Spleen (tissue), 11 donors: ENCODE measurements around the gene FOXP1. TPM values are rescaled to one million over a fixed set of nuclear protein-coding genes. Genes with fewer than 3 reads are reported as not detected.
A peak's percentile ranks its signal among the peaks of the same experiment; 100 is the strongest.
"Not testable (repeated sequence)": the region's sequence is repeated elsewhere in the genome, so short reads cannot be mapped to it uniquely, and the experiment has no call there.

ENCODE experiments used
- DNase-seq: peaks from one replicate; pipeline ENCODE4 v3.0.0-alpha.2; 2020
- H3K27ac ChIP-seq, 8 donors: fragments of 200-600 bp; sonication (generic) in 7 of 8; 1 replicate in 4 of 8; 2 replicates in 4 of 8; pipeline versions ENCODE4 v1.5.0 to v1.8.0; 2016 to 2021; ENCODE audit warnings: inconsistent platforms in 4 of 8, mild to moderate bottlenecking in 4 of 8, moderate library complexity in 1 of 8
- H3K27me3 ChIP-seq, 7 donors: fragments of 200-600 bp; sonication (generic) in 6 of 7; replicated peaks in 1 of 7; 1 replicate in 4 of 7; 2 replicates in 3 of 7; pipeline versions ENCODE4 v1.5.0 to v1.8.0; 2016 to 2021; ENCODE audit warnings: inconsistent platforms in 3 of 7, mild to moderate bottlenecking in 1 of 7
- H3K36me3 ChIP-seq, 6 donors: fragments of 200-600 bp; sonication (generic) in 5 of 6; 1 replicate in 4 of 6; 2 replicates in 2 of 6; pipeline versions ENCODE4 v1.5.0 to v1.8.0; 2016 to 2021; ENCODE audit warnings: inconsistent platforms in 2 of 6
- H3K4me1 ChIP-seq, 6 donors: fragments of 200-600 bp; sonication (generic) in 5 of 6; 1 replicate in 3 of 6; 2 replicates in 3 of 6; pipeline versions ENCODE4 v1.5.0 to v1.8.0; 2016 to 2021; ENCODE audit warnings: inconsistent platforms in 3 of 6
- H3K4me3 ChIP-seq, 8 donors: fragments of 200-600 bp; sonication (generic) in 7 of 8; 1 replicate in 4 of 8; 2 replicates in 4 of 8; pipeline versions ENCODE4 v1.5.0 to v1.8.0; 2016 to 2021; ENCODE audit warnings: inconsistent platforms in 4 of 8, mild to moderate bottlenecking in 4 of 8, moderate library complexity in 2 of 8
- H3K9me3 ChIP-seq, 8 donors: fragments of 200-600 bp; sonication (generic) in 7 of 8; 1 replicate in 4 of 8; 2 replicates in 4 of 8; pipeline versions ENCODE4 v1.5.0 to v1.8.0; 2016 to 2021; ENCODE audit warnings: inconsistent platforms in 4 of 8
- CTCF ChIP-seq, 11 experiments: fragments of 200-600 bp in 7 of 11; fragments of 450-650 bp in 4 of 11; sonication (generic) in 4 of 11; IDR thresholded peaks in 8 of 11; conservative IDR thresholded peaks in 3 of 11; 1 replicate in 7 of 11; 2 replicates in 4 of 11; pipeline versions ENCODE4 v1.4.0 to v1.8.0; 2016 to 2021; ENCODE audit warnings: antibody characterized with exemption in 11 of 11, inconsistent platforms in 4 of 11, mild to moderate bottlenecking in 1 of 11
- POLR2A ChIP-seq, 3 donors: fragments of 450-650 bp; IDR thresholded peaks; one replicate each; pipeline ENCODE4 v1.5.1; 2017; ENCODE audit warnings: antibody characterized with exemption in 3 of 3, mild to moderate bottlenecking in 1 of 3
- POLR2AphosphoS5 ChIP-seq, 3 donors: sonication (generic); formaldehyde crosslinking; IDR thresholded peaks; one replicate each; pipeline ENCODE4 v1.5.1; 2017; ENCODE audit warnings: antibody characterized with exemption in 3 of 3
- WGBS, 5 donors: extraction: QIAGEN DNeasy Blood & Tissue Kit in 3 of 5; methylation state at CpG; one replicate each; pipeline versions ENCODE4 v1.1.5 to v1.1.7; 2013 to 2018; 5-methylcytosine and 5-hydroxymethylcytosine counted together
- intact Hi-C: fragments of 100-400 bp; cut with DNase I; formaldehyde crosslinking; loops from one replicate; pipeline ENCODE4 v1.15.0; 2023; ENCODE audit warnings: low total_unique reads
- polyA plus RNA-seq, 3 donors: library from polyadenylated mRNA; stranded (reverse); fragments of 200-250 nt; gene quantifications; one replicate each; pipeline ENCODE4 v1.2.1, GENCODE V29; 2013
- total RNA-seq, 7 donors: library from RNA; depleted of rRNA in 3 of 7; stranded (reverse); fragments of >200 nt in 3 of 7; fragmentation: NEBNext Ultra II Directional in 4 of 7; extraction: Animal tissue kit (Norgen Biotek cat#: 25700) in 4 of 7; gene quantifications; one replicate each; pipeline versions ENCODE4 v1.1.0 to v1.2.1, GENCODE V29; 2016 to 2021
- donor health status: healthy with polysubstance abuse.
- donor health status: DM: no; HTN: no; CAD: no; lungs with moderate emphysema.
- donor health status: DM: no; HTN: no; CAD: no.
- donor health status: Bipolar disorder and iron deficiency.
- donor health status: healthy.
- donor health status: DM: no; HTN: no; CAD: no.
- donor health status: DM: yes; HTN: yes; CAD: no.

FOXP1 gene
- total and polyA plus RNA-seq, 10 donors, result 11.1 to 202 (median 153) TPM

GRCh38 chr3:71438071-71438685 lies 145.3 kb downstream of the FOXP1 start:
- intact Hi-C loops, result no loop called here
- DNase-seq, result no peak
- no peaks in the 10 kb centered on the region for H3K9me3 ChIP-seq
- no peaks in the 10 kb centered on the region for H3K27me3 ChIP-seq
- no peaks in the 10 kb centered on the region for H3K36me3 ChIP-seq
- peaks cover 39 to 89% (median 61%) of the 10 kb centered on the region in 6 donors for H3K4me1 ChIP-seq
- WGBS, 5 donors, result 87 to 97% (median 92%) methylated on average over 7 of the region's 7 CpGs
- H3K27ac ChIP-seq, result peak overlapping the region in 4 of 8 donors; percentile 16 to 97 (median 92)
- TF ChIP-seq POLR2A (IDR thresholded peaks at IDR 0.05) (no peak), CTCF (IDR thresholded peaks at IDR 0.05 in 8 of 11, conservative IDR thresholded peaks at IDR 0.05 in 3 of 11) (no peak), POLR2AphosphoS5 (IDR thresholded peaks at IDR 0.05) (no peak)
- no peak overlapping the region for H3K4me3 ChIP-seq

- H3K4me3 ChIP-seq, result no peak overlapping the region
- H3K9me3 ChIP-seq, result no peaks in the 10 kb centered on the region
- intact Hi-C loops, result no loop called here
- peaks cover 40 to 89% (median 61%) of the 10 kb centered on the region in 6 donors for H3K4me1 ChIP-seq
- peak overlapping the region in 1 of 8 donors; percentile 25 for H3K27ac ChIP-seq
- no peak for TF ChIP-seq CTCF (IDR thresholded peaks at IDR 0.05 in 8 of 11, conservative IDR thresholded peaks at IDR 0.05 in 3 of 11)
- no peak for TF ChIP-seq POLR2AphosphoS5 (IDR thresholded peaks at IDR 0.05)
- TF ChIP-seq POLR2A (IDR thresholded peaks at IDR 0.05), result no peak
- no peak for DNase-seq
- WGBS, 5 donors, result 94 to 96% (median 96%) methylated on average over 5 of the region's 5 CpGs
- H3K27me3 ChIP-seq, result no peaks in the 10 kb centered on the region
- no peaks in the 10 kb centered on the region for H3K36me3 ChIP-seq
Measured at GRCh38 chr3:71436337-71436736, 147.2 kb downstream of the FOXP1 start.

GRCh38 chr3:71435836-71436235 lies 147.7 kb downstream of the FOXP1 start:
- H3K27me3 ChIP-seq, DNase-seq, H3K9me3 ChIP-seq, H3K36me3 ChIP-seq, H3K4me3 ChIP-seq, intact Hi-C loops: not testable (repeated sequence)
- peak overlapping the region in 1 of 8 donors; percentile 25 for H3K27ac ChIP-seq
- 89 to 100% (median 95%) methylated on average over 2 to 7 of the region's 7 CpGs for WGBS, 5 donors
- H3K4me1 ChIP-seq, result peaks cover 40 to 89% (median 61%) of the 10 kb centered on the region in 6 donors

- TF ChIP-seq CTCF (IDR thresholded peaks at IDR 0.05 in 8 of 11, conservative IDR thresholded peaks at IDR 0.05 in 3 of 11), result no peak
- no peak for TF ChIP-seq POLR2AphosphoS5 (IDR thresholded peaks at IDR 0.05)
- TF ChIP-seq POLR2A (IDR thresholded peaks at IDR 0.05), result no peak
- WGBS, 5 donors, result 53 to 68% (median 58%) methylated on average over 9 of the region's 9 CpGs
- H3K9me3 ChIP-seq, result no peaks in the 10 kb centered on the region
- H3K4me1 ChIP-seq, result peaks cover 35 to 89% (median 61%) of the 10 kb centered on the region in 6 donors
- H3K4me3 ChIP-seq, result no peak overlapping the region
- H3K36me3 ChIP-seq, result no peaks in the 10 kb centered on the region
- no peaks in the 10 kb centered on the region for H3K27me3 ChIP-seq
- intact Hi-C loops, result no loop called here
- DNase-seq, result no peak
- peak overlapping the region in 7 of 8 donors; percentile 31 to 80 (median 75) for H3K27ac ChIP-seq
Measured at GRCh38 chr3:71433631-71434030, 149.9 kb downstream of the FOXP1 start.
